NCI-H2107 (cell line): ENCODE data around the gene ALDH3A1.
"Not testable (repeated sequence)": the region's sequence is repeated elsewhere in the genome, so short reads cannot be mapped to it uniquely, and the experiment has no call there.

ENCODE experiments used
- DNase-seq: peaks from one replicate; lab custom pipeline; 2025; lab: John Stamatoyannopoulos, UW

The ALDH3A1 gene

GRCh38 chr17:19747829-19748806 is at the start of gene ALDH3A1:
Gene ALDH3A1 (minus strand): TSS chr17:19748298. CDS start chr17:19745129, 3,169 bp downstream.
- DNase-seq, result no peak

- DNase-seq, result no peak
Measured at GRCh38 chr17:19796457-19796856, 48.4 kb upstream of the ALDH3A1 start.

GRCh38 chr17:19791918-19792550 is 43.9 kb upstream of the ALDH3A1 start:
- DNase-seq, result no peak

- DNase-seq, result no peak
Measured at GRCh38 chr17:19787733-19788357, 39.7 kb upstream of the ALDH3A1 start.

GRCh38 chr17:19785854-19786253 is 37.8 kb upstream of the ALDH3A1 start:
- no peak for DNase-seq

- no peak for DNase-seq
Measured at GRCh38 chr17:19781488-19782458, 33.7 kb upstream of the ALDH3A1 start.

- no peak for DNase-seq
Measured at GRCh38 chr17:19780846-19781245, 32.7 kb upstream of the ALDH3A1 start.

- DNase-seq, result no peak
Measured at GRCh38 chr17:19773534-19773933, 25.4 kb upstream of the ALDH3A1 start.

- no peak for DNase-seq
Measured at GRCh38 chr17:19771971-19772630, 24.0 kb upstream of the ALDH3A1 start.

GRCh38 chr17:19770985-19771735 is 23.1 kb upstream of the ALDH3A1 start:
- no peak for DNase-seq

GRCh38 chr17:19769946-19770652 is 22.0 kb upstream of the ALDH3A1 start:
- no peak for DNase-seq

- no peak for DNase-seq
Measured at GRCh38 chr17:19768046-19768782, 20.1 kb upstream of the ALDH3A1 start.

- no peak for DNase-seq
Measured at GRCh38 chr17:19766421-19767270, 18.5 kb upstream of the ALDH3A1 start.

GRCh38 chr17:19766016-19766415 is 17.9 kb upstream of the ALDH3A1 start:
- no peak for DNase-seq

- DNase-seq, result not testable (repeated sequence)
Measured at GRCh38 chr17:19763991-19764390, 15.9 kb upstream of the ALDH3A1 start.

- no peak for DNase-seq
Measured at GRCh38 chr17:19763416-19763815, 15.3 kb upstream of the ALDH3A1 start.

GRCh38 chr17:19762515-19762961 is 14.4 kb upstream of the ALDH3A1 start:
- DNase-seq, result no peak

- DNase-seq, result no peak
Measured at GRCh38 chr17:19760746-19761145, 12.6 kb upstream of the ALDH3A1 start.
